GM21447 (cell line): ENCODE measurements around the gene TUBGCP2.
"Not testable (repeated sequence)": the region's sequence is repeated elsewhere in the genome, so short reads cannot be mapped to it uniquely, and the experiment has no call there.

Experiments used
- ATAC-seq: cut with Tn5 transposase; IDR thresholded peaks from one replicate; pipeline ENCODE4 v1.9.1; 2021; ENCODE audit not compliant: unreplicated experiment

The TUBGCP2 gene

GRCh38 chr10:133267829-133268228 lies 40.8 kb downstream of the TUBGCP2 start:
- no peak for ATAC-seq

GRCh38 chr10:133267293-133267692 lies 41.4 kb downstream of the TUBGCP2 start:
- ATAC-seq = no peak

GRCh38 chr10:133266056-133266795 lies 42.4 kb downstream of the TUBGCP2 start:
- no peak for ATAC-seq

GRCh38 chr10:133265052-133265451 lies 43.6 kb downstream of the TUBGCP2 start:
- not testable (repeated sequence) for ATAC-seq

- no peak for ATAC-seq
Measured at GRCh38 chr10:133264461-133264860, 44.2 kb downstream of the TUBGCP2 start.

- ATAC-seq = no peak
Measured at GRCh38 chr10:133263674-133264073, 45.0 kb downstream of the TUBGCP2 start.

GRCh38 chr10:133262696-133263095 lies 46.0 kb downstream of the TUBGCP2 start:
- no peak for ATAC-seq

- ATAC-seq = peak; percentile 43
Measured at GRCh38 chr10:133261726-133262325, 46.8 kb downstream of the TUBGCP2 start.

GRCh38 chr10:133260895-133261725 lies 47.6 kb downstream of the TUBGCP2 start:
- peak; percentile 42 for ATAC-seq

- ATAC-seq = no peak
Measured at GRCh38 chr10:133259602-133259989, 49.1 kb downstream of the TUBGCP2 start.

- ATAC-seq = no peak
Measured at GRCh38 chr10:133258818-133259601, 49.7 kb downstream of the TUBGCP2 start.

GRCh38 chr10:133258066-133258817 lies 50.4 kb downstream of the TUBGCP2 start:
- peak; percentile 23 for ATAC-seq

GRCh38 chr10:133257489-133258065 lies 51.1 kb downstream of the TUBGCP2 start:
- peak; percentile 30 for ATAC-seq

- ATAC-seq = no peak
Measured at GRCh38 chr10:133255323-133255722, 53.3 kb downstream of the TUBGCP2 start.

GRCh38 chr10:133254421-133255120 lies 54.1 kb downstream of the TUBGCP2 start:
- ATAC-seq = no peak

- ATAC-seq = no peak
Measured at GRCh38 chr10:133253361-133253955, 55.2 kb downstream of the TUBGCP2 start.

GRCh38 chr10:133252223-133252552 lies 56.5 kb downstream of the TUBGCP2 start:
- ATAC-seq = no peak

- ATAC-seq = no peak
Measured at GRCh38 chr10:133251388-133252222, 57.1 kb downstream of the TUBGCP2 start.
